ENCODE results near the gene UBE2K. TPM values are rescaled to one million over a fixed set of nuclear protein-coding genes. Genes with fewer than 3 reads are reported as not detected.
"Not testable (repeated sequence)": the region's sequence is repeated elsewhere in the genome, so short reads cannot be mapped to it uniquely, and the experiment has no call there.

UBE2K gene
- total RNA-seq, 1 donor, result 27.7 TPM

DNA sequence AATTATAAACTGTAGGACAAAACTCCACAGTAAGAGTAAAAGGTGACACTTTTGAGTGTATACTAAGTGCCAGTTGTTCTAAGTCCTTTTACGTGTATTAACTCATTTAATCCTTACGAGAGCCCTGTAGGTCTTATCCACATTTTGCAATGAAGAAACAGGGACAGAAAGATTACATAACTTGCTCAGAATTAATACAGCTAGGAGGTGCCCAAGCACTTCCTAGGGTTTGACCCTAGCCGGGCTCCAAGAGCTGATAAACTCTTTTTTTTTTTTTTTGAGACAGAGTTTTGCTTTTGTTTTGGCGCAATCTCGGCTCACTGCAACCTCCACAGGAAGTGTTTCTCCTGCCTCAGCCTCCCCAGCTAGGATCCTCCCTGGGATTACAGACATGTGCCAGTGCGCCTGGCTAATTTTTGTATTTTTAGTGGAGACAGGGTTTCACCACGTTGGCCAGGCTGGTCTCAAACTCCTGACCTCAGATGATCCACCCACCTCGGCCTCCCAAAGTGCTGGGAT lies 110.4 kb downstream of the UBE2K start:
- no peak overlapping the region for H3K4me3 ChIP-seq (ENCODE audit: low read depth, low read length)
- DNase-seq (ENCODE audit: low read depth), result no peak
- TF ChIP-seq CTCF (IDR thresholded peaks at IDR 0.05; ENCODE audit: insufficient read depth, low read length), result no peak

- no peak overlapping the region for H3K4me3 ChIP-seq (ENCODE audit: low read depth, low read length)
- DNase-seq (ENCODE audit: low read depth), result no peak
- TF ChIP-seq CTCF (IDR thresholded peaks at IDR 0.05; ENCODE audit: insufficient read depth, low read length), result no peak
Observed at GRCh38 chr4:39812500-39812899, 114.6 kb downstream of the UBE2K start.

DNA sequence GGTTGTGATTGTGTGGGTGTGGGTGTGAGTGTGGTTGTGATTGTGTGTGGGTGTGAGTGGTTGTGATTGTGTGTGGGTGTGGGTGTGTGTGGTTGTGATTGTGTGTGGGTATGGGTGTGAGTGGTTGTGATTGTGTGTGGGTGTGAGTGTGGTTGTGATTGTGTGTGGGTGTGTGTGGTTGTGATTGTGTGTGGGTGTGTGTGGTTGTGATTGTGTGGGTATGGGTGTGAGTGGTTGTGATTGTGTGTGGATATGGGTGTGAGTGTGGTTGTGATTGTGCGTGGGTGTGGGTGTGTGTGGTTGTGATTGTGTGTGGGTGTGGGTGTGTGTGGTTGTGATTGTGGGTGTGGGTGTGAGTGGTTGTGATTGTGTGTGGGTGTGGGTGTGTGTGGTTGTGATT lies 115.1 kb downstream of the UBE2K start:
- DNase-seq (ENCODE audit: low read depth); H3K4me3 ChIP-seq (ENCODE audit: low read depth, low read length): not testable (repeated sequence)

DNA sequence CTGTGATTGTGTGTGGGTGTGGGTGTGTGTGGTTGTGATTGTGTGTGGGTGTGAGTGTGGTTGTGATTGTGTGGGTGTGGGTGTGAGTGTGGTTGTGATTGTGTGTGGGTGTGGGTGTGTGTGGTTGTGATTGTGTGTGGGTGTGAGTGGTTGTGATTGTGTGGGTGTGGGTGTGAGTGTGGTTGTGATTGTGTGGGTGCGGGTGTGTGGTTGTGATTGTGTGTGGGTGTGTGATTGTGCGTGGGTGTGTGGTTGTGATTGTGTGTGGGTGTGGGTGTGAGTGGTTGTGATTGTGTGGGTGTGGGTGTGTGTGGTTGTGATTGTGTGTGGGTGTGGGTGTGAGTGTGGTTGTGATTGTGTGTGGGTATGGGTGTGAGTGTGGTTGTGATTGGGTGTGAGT lies 115.8 kb downstream of the UBE2K start:
- DNase-seq (ENCODE audit: low read depth); H3K4me3 ChIP-seq (ENCODE audit: low read depth, low read length): not testable (repeated sequence)

- DNase-seq (ENCODE audit: low read depth), result peak; percentile 38
- TF ChIP-seq CTCF (IDR thresholded peaks at IDR 0.05; ENCODE audit: insufficient read depth, low read length), result no peak
- no peak overlapping the region for H3K4me3 ChIP-seq (ENCODE audit: low read depth, low read length)
Observed at GRCh38 chr4:39814403-39815185, 116.7 kb downstream of the UBE2K start.

DNA sequence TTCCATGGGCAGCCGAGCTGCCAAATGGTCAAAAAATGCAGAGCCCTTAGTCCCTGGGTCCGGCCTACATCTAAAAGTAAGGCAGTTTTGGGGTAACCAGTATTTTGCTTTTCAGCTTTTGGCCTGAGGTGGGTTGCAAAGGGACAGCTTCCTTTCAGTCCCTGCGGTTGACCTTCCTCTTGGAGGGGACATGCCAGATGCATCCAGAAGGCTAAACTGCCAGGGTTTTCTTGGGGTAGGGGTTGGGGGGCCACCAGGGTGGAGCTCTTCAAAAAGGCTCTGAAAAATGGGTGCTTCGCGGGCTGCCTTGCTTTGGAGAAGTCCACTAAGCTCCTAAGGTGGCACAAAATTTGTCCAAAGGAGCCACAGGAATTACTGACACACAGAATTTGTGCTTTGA lies 120.7 kb downstream of the UBE2K start:
- no peak for TF ChIP-seq CTCF (IDR thresholded peaks at IDR 0.05; ENCODE audit: insufficient read depth, low read length)
- DNase-seq (ENCODE audit: low read depth), result no peak
- no peak overlapping the region for H3K4me3 ChIP-seq (ENCODE audit: low read depth, low read length)

- no peak for TF ChIP-seq CTCF (IDR thresholded peaks at IDR 0.05; ENCODE audit: insufficient read depth, low read length)
- no peak overlapping the region for H3K4me3 ChIP-seq (ENCODE audit: low read depth, low read length)
- DNase-seq (ENCODE audit: low read depth), result no peak
Observed at GRCh38 chr4:39820186-39820585, 122.2 kb downstream of the UBE2K start.

GRCh38 chr4:39821951-39822350 lies 124.0 kb downstream of the UBE2K start:
- TF ChIP-seq CTCF (IDR thresholded peaks at IDR 0.05; ENCODE audit: insufficient read depth, low read length), result no peak
- no peak for DNase-seq (ENCODE audit: low read depth)

More at GRCh38 chr4:39821951-39822350, 124.0 kb downstream of the UBE2K start:
- no peak overlapping the region for H3K4me3 ChIP-seq (ENCODE audit: low read depth, low read length)
